Measurements from ENCODE around the gene RND1. TPM values are rescaled to one million over a fixed set of nuclear protein-coding genes. Genes with fewer than 3 reads are reported as not detected.

Gene RND1
- total and polyA plus RNA-seq, 2 of the 13 experiments (the other 11 are each of a cell fraction or from before 2014, with no cell fraction given) = 1.8 to 1.9 TPM

GRCh38 chr12:48890657-48891418 is 25.2 kb upstream of the RND1 start (continued):
- TF ChIP-seq EHMT2 (IDR thresholded peaks at IDR 0.05; ENCODE audit: borderline replicate concordance, low read depth, low read length) = no peak
- TF ChIP-seq ZNF441 (CRISPR knock-in tag; IDR thresholded peaks at IDR 0.05; ENCODE audit: borderline replicate concordance) = no peak
- TF ChIP-seq KLF15 (CRISPR knock-in tag; IDR thresholded peaks at IDR 0.05; ENCODE audit: borderline replicate concordance) = no peak
- TF ChIP-seq HDAC1 (CRISPR knock-in tag; IDR thresholded peaks at IDR 0.05) = 0 out of 2 replicates have a peak, but pooled peaks have one; percentile 33
- TF ChIP-seq ZNF34 (CRISPR knock-in tag; IDR thresholded peaks at IDR 0.05; ENCODE audit: borderline replicate concordance) = no peak
- 0 out of 2 replicates have a peak, but pooled peaks have one; percentile 53 for TF ChIP-seq ZSCAN9 (CRISPR knock-in tag; IDR thresholded peaks at IDR 0.05; ENCODE audit: borderline replicate concordance)
- TF ChIP-seq ZNF382 (CRISPR knock-in tag; IDR thresholded peaks at IDR 0.05; ENCODE audit: borderline replicate concordance) = no peak
- peak; percentile 78 for TF ChIP-seq THAP11 (CRISPR knock-in tag; IDR thresholded peaks at IDR 0.05)
- no peak for TF ChIP-seq SNAI1 (CRISPR knock-in tag; IDR thresholded peaks at IDR 0.05; ENCODE audit: borderline replicate concordance)
- TF ChIP-seq, protein P1, sequence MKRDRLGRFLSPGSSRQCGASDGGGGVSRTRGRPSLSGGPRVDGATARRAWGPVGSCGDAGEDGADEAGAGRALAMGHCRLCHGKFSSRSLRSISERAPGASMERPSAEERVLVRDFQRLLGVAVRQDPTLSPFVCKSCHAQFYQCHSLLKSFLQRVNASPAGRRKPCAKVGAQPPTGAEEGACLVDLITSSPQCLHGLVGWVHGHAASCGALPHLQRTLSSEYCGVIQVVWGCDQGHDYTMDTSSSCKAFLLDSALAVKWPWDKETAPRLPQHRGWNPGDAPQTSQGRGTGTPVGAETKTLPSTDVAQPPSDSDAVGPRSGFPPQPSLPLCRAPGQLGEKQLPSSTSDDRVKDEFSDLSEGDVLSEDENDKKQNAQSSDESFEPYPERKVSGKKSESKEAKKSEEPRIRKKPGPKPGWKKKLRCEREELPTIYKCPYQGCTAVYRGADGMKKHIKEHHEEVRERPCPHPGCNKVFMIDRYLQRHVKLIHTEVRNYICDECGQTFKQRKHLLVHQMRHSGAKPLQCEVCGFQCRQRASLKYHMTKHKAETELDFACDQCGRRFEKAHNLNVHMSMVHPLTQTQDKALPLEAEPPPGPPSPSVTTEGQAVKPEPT (CRISPR knock-in tag; IDR thresholded peaks at IDR 0.05; ENCODE audit: low read depth) = no peak
- peak; percentile 27; the same call in 1 of the 2 replicates for TF ChIP-seq ETV5 (CRISPR knock-in tag; IDR thresholded peaks at IDR 0.05; ENCODE audit: borderline replicate concordance)
- no peak for TF ChIP-seq RBM22 (optimal IDR thresholded peaks at IDR 0.05; ENCODE audit: low read length)
- TF ChIP-seq, protein P2, sequence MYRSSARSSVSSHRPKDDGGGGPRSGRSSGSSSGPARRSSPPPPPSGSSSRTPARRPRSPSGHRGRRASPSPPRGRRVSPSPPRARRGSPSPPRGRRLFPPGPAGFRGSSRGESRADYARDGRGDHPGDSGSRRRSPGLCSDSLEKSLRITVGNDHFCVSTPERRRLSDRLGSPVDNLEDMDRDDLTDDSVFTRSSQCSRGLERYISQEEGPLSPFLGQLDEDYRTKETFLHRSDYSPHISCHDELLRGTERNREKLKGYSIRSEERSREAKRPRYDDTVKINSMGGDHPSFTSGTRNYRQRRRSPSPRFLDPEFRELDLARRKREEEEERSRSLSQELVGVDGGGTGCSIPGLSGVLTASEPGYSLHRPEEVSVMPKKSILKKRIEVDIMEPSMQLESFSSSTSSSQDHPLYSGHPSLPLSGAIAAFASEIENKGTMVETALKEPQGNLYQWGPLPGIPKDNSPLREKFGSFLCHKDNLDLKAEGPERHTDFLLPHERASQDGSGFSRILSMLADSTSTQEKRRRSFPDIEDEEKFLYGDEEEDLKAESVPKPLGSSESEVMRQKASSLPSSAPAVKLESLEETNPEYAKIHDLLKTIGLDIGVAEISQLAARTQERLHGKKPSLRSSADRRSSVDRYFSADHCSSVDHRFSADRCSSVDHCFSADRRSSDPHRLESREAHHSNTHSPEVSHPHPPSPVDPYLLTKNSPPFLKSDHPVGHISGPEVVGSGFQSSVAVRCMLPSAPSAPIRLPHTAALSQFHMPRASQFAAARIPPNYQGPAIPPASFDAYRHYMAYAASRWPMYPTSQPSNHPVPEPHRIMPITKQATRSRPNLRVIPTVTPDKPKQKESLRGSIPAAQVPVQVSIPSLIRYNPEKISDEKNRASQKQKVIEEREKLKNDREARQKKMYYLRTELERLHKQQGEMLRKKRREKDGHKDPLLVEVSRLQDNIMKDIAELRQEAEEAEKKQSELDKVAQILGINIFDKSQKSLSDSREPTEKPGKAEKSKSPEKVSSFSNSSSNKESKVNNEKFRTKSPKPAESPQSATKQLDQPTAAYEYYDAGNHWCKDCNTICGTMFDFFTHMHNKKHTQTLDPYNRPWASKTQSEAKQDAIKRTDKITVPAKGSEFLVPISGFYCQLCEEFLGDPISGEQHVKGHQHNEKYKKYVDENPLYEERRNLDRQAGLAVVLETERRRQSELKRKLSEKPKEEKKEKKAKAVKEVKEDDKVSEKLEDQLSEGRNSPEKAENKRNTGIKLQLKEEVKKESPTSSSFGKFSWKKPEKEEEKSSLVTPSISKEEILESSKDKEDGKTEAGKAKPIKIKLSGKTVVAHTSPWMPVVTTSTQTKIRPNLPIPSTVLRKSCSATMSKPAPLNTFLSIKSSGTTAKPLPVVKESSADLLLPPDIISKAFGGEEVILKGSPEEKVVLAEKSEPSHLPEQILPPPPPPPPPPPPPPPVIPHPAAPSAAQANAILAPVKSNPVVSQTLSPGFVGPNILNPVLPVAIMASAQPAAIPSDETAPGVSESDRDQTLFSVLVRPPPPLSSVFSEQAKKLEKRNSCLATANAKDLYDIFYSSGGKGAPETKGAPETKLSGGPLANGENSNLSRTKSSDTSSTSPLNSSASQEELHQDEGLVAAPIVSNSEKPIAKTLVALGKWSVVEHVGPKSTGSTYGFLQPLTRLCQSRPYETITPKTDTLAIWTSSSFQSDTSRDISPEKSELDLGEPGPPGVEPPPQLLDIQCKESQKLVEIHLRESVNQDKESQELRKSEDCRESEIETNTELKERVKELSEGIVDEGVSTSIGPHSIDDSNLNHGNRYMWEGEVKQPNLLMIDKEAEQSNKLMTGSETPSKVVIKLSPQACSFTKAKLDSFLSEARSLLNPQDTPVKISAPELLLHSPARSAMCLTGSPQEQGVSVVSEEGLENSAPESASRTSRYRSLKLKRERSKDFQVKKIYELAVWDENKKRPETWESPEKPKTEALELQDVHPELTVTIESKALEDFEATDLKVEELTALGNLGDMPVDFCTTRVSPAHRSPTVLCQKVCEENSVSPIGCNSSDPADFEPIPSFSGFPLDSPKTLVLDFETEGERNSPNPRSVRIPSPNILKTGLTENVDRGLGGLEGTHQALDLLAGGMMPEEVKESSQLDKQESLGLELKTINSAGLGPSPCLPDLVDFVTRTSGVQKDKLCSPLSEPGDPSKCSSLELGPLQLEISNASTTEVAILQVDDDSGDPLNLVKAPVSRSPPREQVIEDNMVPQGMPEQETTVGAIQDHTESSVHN (CRISPR knock-in tag; IDR thresholded peaks at IDR 0.05) = no peak
- TF ChIP-seq MYC (CRISPR knock-in tag; IDR thresholded peaks at IDR 0.05; ENCODE audit: borderline replicate concordance) = peak; percentile 53; the same call in 1 of the 2 replicates
- TF ChIP-seq AHR (CRISPR knock-in tag; IDR thresholded peaks at IDR 0.05) = 0 out of 2 replicates have a peak, but pooled peaks have one; percentile 55
- no peak for TF ChIP-seq U2AF1 (optimal IDR thresholded peaks at IDR 0.05; ENCODE audit: low read depth, low read length)
- TF ChIP-seq BRCA1 (CRISPR knock-in tag; IDR thresholded peaks at IDR 0.05) = no peak
- TF ChIP-seq MAFF (IDR thresholded peaks at IDR 0.05; ENCODE audit: low read depth, low read length) = no peak
- no peak for TF ChIP-seq NR2C2 (CRISPR knock-in tag; IDR thresholded peaks at IDR 0.05; ENCODE audit: borderline replicate concordance)
- TF ChIP-seq, protein P3, sequence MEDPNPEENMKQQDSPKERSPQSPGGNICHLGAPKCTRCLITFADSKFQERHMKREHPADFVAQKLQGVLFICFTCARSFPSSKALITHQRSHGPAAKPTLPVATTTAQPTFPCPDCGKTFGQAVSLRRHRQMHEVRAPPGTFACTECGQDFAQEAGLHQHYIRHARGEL (CRISPR knock-in tag; IDR thresholded peaks at IDR 0.05) = no peak

Data from HepG2 (cell line).